HG02943 (cell line): ENCODE measurements around the gene FSD2.
"Not testable (repeated sequence)": the region's sequence is repeated elsewhere in the genome, so short reads cannot be mapped to it uniquely, and the experiment has no call there.

Experiments used
- ATAC-seq: cut with Tn5 transposase; IDR thresholded peaks from one replicate; pipeline ENCODE4 v1.9.1; 2021; ENCODE audit warnings: mild to moderate bottlenecking, low read depth, moderate library complexity; ENCODE audit not compliant: unreplicated experiment

The FSD2 gene

GRCh38 chr15:82831894-82832600 is 26.2 kb upstream of the FSD2 start:
- ATAC-seq: no peak

DNA sequence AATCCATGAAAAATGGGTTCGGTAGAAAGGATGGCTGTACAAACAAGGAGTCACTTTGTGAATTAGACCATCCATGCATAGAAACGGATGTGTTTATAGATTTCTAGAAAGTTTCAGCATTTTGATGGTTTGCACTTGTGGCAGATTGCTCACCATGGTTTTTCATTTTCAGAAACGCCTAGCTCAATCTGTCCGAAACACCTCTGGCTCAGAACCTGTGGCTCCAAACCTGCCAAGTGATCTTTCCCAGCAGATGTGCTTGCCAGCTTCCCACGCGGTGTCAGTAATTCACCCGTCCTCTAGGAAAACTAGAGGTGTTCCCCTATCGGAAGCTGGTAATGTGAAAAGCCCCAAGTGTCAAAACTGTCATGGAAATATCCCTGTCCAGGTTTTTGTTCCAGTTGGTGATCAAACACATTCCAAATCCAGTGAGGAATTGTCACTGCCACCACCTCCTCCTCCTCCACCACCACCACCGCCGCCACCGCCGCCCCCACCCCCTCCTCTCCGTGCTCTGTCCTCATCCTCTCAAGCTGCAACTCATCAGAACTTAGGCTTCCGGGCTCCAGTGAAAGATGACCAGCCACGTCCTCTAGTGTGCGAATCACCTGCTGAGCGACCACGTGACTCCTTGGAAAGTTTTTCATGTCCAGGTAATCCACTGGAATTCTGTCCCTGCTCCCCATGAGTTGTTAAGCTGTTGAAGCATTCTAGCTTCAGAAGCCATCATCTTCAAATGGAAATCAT is 24.7 kb upstream of the FSD2 start:
- ATAC-seq: no peak

DNA sequence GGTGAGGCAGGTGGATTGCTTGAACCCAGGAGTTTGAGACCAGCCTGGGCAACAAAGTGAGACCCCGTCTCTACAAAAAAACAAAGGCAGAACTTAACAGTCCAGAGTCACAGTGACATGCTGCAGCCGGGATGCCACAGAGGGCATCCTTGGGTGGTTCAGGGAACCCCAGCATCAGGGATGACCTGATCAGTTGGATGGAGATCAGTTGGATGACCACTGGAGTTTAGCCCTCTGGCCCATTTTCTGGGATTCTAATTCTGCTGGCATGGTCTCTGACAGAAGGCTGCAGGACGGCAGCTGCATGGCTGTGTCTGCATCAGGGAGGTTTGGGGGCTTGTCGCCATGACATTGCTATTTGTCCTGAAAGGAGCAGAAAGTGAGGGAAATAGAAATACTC is 23.4 kb upstream of the FSD2 start:
- ATAC-seq: no peak

DNA sequence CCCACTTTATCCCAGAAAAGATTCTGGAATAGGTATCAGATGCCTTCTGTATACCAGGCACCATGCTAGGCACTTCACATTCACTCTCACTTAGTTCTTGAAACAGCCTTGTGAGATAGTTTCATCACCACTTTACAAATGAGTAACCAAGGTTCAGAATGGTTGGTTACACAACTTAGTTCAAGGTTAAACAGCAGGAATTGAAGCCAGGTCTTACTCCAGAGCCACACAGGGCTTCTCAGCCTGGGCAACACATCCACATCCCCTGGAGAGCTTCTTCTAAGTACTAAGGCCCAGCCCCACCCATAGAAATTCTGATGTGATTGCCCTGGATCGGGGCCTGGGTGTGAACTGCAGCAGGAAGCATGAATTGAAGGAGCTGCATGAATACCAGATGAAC is 22.2 kb upstream of the FSD2 start:
- no peak for ATAC-seq

- no peak for ATAC-seq
Observed at GRCh38 chr15:82823049-82823448, 17.2 kb upstream of the FSD2 start.

- not testable (repeated sequence) for ATAC-seq
Observed at GRCh38 chr15:82821851-82822250, 16.0 kb upstream of the FSD2 start.

DNA sequence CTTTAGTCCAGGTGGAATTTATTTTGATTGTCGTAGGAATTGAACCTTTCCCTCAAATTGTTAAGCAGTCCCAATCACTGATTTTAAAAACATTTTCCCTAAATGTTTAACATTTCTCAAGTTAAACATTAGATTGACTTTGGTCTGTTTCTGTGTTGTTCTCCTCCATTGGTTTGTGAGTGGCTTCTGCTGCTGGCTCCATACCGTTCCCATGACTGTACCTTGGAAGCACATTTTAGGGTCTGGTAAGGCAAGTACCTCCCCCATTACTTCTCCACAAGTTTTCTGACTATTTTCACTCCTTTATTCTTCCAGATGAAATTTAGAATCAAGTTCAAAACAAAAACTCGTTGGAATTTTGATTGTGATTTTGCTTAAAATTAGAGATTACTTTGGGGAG is 15.5 kb upstream of the FSD2 start:
- not testable (repeated sequence) for ATAC-seq

DNA sequence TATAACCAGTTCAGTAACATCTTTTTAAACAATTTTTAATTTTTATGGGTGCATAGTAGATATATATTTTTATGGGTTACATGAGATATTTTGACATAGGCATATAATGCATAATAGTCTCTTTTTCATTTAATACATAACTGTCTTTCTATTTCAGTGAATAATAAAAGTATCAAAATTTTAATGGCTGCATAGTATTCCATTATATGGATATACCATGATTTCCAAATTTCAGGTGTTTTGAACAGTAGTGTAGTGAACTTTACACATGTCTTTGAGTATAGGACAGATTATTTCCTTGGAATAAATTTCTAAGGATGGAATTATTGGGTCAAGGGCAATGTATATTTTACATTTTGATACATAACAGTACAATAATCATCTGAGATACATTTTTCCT is 14.3 kb upstream of the FSD2 start:
- ATAC-seq: no peak

GRCh38 chr15:82812994-82813393 is 7.1 kb upstream of the FSD2 start:
- no peak for ATAC-seq

DNA sequence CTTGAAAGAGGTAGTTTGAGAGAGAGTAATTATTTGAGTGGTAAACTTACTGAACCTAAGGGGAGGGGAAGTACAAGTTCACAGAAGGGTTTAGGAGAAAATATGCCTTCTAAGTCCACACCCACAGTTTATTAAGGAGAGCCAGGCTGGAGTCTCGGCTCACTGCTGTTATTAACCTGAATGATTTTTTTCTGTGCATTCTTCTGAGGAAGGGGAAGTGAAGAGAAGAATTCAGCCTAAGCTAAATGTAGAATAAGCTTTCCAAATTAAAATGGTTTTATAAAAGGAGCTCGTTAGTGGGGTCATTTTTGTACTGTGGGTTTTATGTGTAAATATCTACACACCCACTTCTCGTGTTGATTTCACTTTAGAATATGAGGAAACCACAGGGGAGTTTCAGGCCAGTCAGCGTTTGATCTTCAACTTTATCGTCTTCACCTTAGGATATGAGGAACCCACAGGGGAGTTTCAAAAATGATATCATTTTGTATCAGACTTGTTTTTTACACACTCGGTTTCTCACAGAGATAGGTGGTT is 5.1 kb upstream of the FSD2 start:
- ATAC-seq: no peak

- peak; percentile 7 for ATAC-seq
Observed at GRCh38 chr15:82810061-82810889, 4.4 kb upstream of the FSD2 start.

- peak; percentile 90 for ATAC-seq
Observed at GRCh38 chr15:82809308-82810060, 3.6 kb upstream of the FSD2 start, which contains the start of gene WHAMM. TSS of gene WHAMM (plus strand) at chr15:82809628. CDS start at chr15:82809727, 99 bp downstream.

- no peak for ATAC-seq
Observed at GRCh38 chr15:82808634-82809041, 2.8 kb upstream of the FSD2 start.

DNA sequence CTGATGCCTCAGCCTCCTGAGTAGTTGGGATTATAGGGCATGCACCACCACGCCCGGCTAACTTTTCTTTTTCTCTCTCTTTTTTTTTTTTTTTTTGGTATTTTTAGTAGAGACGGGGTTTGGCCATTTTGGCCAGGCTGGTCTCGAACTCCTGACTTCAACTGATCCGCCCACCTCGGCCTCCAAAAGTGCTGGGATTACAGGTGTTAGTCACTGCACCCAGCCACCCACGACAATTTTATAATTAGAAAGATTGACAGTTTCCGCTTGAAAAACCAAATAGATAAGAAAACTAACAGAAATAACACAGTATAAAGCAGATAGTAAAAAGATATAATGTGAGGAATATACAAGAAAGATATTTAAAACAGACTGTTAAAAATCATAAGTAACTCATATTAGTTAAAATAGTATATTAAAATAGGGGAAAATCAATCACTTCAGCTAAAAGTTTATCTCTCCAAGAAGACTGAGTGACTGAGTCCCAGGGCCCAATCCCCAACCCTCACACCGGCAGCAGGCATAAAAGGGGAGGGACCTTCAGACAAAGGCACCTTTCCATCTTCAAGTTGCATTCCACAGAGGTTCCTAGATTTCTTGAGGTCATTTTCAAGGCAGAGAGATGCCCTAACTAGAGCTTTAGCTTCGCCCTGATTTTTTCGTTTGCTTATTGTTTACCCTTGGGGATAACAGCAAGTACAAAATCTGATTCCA is 2.2 kb upstream of the FSD2 start:
- no peak for ATAC-seq

GRCh38 chr15:82804575-82804949 is 1.3 kb downstream of the FSD2 start:
- no peak for ATAC-seq

- no peak for ATAC-seq
Observed at GRCh38 chr15:82803793-82804574, 1.9 kb downstream of the FSD2 start.

GRCh38 chr15:82802497-82802896 is 3.4 kb downstream of the FSD2 start:
- no peak for ATAC-seq

DNA sequence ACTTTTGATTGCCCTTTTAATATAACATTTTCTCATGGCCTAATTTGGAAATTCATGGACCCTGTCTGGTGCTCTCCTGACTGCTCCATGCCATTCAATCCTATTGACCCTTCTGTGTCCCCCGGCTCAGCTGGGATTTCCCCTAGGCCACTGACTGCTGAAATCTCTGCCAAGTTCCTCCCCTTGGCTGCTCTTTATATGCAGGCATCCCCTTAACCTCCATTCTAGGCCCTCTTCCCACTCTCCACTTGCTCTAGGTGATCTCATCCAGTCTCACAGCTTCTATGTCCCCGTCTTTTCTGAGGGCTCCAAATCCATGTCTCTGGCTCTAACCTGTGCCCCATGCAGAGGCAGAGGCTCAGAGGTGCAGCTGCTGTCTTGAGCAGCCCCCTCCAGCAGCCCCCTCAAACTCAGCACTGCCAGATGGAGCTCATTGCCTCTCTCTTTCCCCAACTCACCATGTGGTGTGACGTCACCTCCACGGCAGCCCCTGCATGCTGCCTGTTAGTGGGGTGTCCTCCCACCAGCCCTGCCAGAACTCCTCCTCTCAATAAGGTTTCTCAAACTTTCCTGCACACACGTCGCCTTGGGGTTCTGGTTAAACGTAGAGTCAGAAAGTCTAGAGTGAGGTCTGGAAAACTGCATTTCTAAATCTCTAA is 6.6 kb downstream of the FSD2 start:
- ATAC-seq: no peak
